IMR-90 (cell line): ENCODE results near the gene BROX. TPM values are rescaled to one million over a fixed set of nuclear protein-coding genes. Genes with fewer than 3 reads are reported as not detected.

Experiments
- ATAC-seq: fragments of 200-7000 bp; cut with Tn5 transposase; 2 replicates; pipeline ENCODE4 v1.9.1; 2020; ENCODE audit warnings: low read depth, mild to moderate bottlenecking, moderate library complexity
- BruUV-seq: library from RNA; stranded (reverse); fragments of 400-500 nt; replicated peaks from 2 replicates; lab custom pipeline; 2021; lab: Mats Ljungman, UMichigan
- CTCF ChIA-PET: fragments of 300-600 bp; formaldehyde crosslinking; extraction: SDS; loops from one replicate; lab custom pipeline; 2021; ENCODE audit warnings: antibody characterized with exemption; lab: Yijun Ruan, JAX
- POLR2A ChIA-PET: fragments of 300-600 bp; sonication (Branson Sonifier 250); formaldehyde crosslinking; loops from one replicate; lab custom pipeline; 2022; ENCODE audit warnings: antibody characterized with exemption; ENCODE audit not compliant: unreplicated experiment; lab: Charles Lee
- DNase-seq: peaks from one replicate; pipeline ENCODE4 v3.0.0; 2013
- H2AFZ ChIP-seq: replicated peaks from 2 replicates; pipeline ENCODE3; 2013; ENCODE audit warnings: low read length, mild to moderate bottlenecking; ENCODE audit not compliant: poor library complexity
- H2AK5ac ChIP-seq: 2 replicates; pipeline ENCODE4 v1.6.1; 2013; ENCODE audit warnings: low read depth, low read length, inconsistent platforms
- H2AK9ac ChIP-seq: replicated peaks from 2 replicates; pipeline ENCODE3; 2013; ENCODE audit warnings: mild to moderate bottlenecking, low read depth, low read length, moderate library complexity; ENCODE audit not compliant: poor library complexity
- H2BK120ac ChIP-seq: 2 replicates; pipeline ENCODE4 v1.6.1; 2013; ENCODE audit warnings: low read depth, low read length, inconsistent platforms
- H2BK15ac ChIP-seq: 3 replicates; pipeline ENCODE4 v1.6.1; 2013; ENCODE audit warnings: low read depth, low read length, inconsistent platforms
- H2BK20ac ChIP-seq: 2 replicates; pipeline ENCODE4 v1.6.1; 2013; ENCODE audit warnings: low read depth, mild to moderate bottlenecking, inconsistent platforms, low read length, moderate library complexity
- H2BK5ac ChIP-seq: 2 replicates; pipeline ENCODE4 v1.6.1; 2013; ENCODE audit warnings: mild to moderate bottlenecking, low read depth, low read length, inconsistent platforms; ENCODE audit not compliant: poor library complexity, severe bottlenecking
- H3K14ac ChIP-seq: replicated peaks from 2 replicates; pipeline ENCODE4 v1.6.1; 2013; ENCODE audit warnings: low read depth, low read length, inconsistent platforms
- H3K18ac ChIP-seq: 2 replicates; pipeline ENCODE4 v1.6.1; 2013; ENCODE audit warnings: low read depth, low read length, control low read depth
- H3K23ac ChIP-seq: 2 replicates; pipeline ENCODE4 v1.6.1; 2013; ENCODE audit warnings: low read depth, low read length, inconsistent platforms
- H3K27ac ChIP-seq: 2 replicates; pipeline ENCODE4 v1.5.1; 2013; ENCODE audit warnings: mild to moderate bottlenecking, control low read depth, low read length; ENCODE audit not compliant: insufficient read depth
- H3K27me3 ChIP-seq: 2 replicates; pipeline ENCODE4 v1.6.1; 2013; ENCODE audit warnings: low read length; ENCODE audit not compliant: control insufficient read depth, insufficient read depth
- H3K36me3 ChIP-seq: 2 replicates; pipeline ENCODE4 v1.6.1; 2013; ENCODE audit warnings: low read length, mixed read lengths; ENCODE audit not compliant: control insufficient read depth, insufficient read depth
- H3K4ac ChIP-seq: 2 replicates; pipeline ENCODE4 v1.6.1; 2013; ENCODE audit warnings: low read depth, low read length, inconsistent platforms
- H3K4me1 ChIP-seq: 2 replicates; pipeline ENCODE4 v1.6.1; 2013; ENCODE audit warnings: low read length, mixed read lengths; ENCODE audit not compliant: control insufficient read depth, insufficient read depth
- H3K4me2 ChIP-seq: 2 replicates; pipeline ENCODE4 v1.6.1; 2013; ENCODE audit warnings: low read depth, mild to moderate bottlenecking, control low read depth, low read length, moderate library complexity
- H3K4me3 ChIP-seq: 2 replicates; pipeline ENCODE4 v1.5.1; 2013; ENCODE audit warnings: low read depth, mild to moderate bottlenecking, control low read depth, low read length, moderate library complexity; ENCODE audit not compliant: insufficient read depth
- H3K56ac ChIP-seq: 2 replicates; pipeline ENCODE4 v1.6.1; 2013; ENCODE audit warnings: low read length, inconsistent platforms; ENCODE audit not compliant: insufficient read depth; ENCODE audit errors: extremely low read depth
- H3K79me1 ChIP-seq, 2 experiments: 2 replicates each; pipeline ENCODE4 v1.6.1; 2013; ENCODE audit warnings: low read length in 2 of 2, inconsistent platforms in 1 of 2, low read depth in 1 of 2
- H3K9ac ChIP-seq: 2 replicates; pipeline ENCODE4 v1.6.1; 2013; ENCODE audit warnings: low read depth, low read length, control low read depth
- H3K9me1 ChIP-seq: 2 replicates; pipeline ENCODE4 v1.6.1; 2013; ENCODE audit warnings: low read length, inconsistent platforms; ENCODE audit not compliant: insufficient read depth
- H3K9me3 ChIP-seq: 2 replicates; pipeline ENCODE4 v1.6.1; 2013; ENCODE audit warnings: low read length; ENCODE audit not compliant: control insufficient read depth, insufficient read depth
- H4K20me1 ChIP-seq: 2 replicates; pipeline ENCODE4 v1.6.1; 2013; ENCODE audit warnings: low read length, inconsistent platforms; ENCODE audit not compliant: insufficient read depth
- H4K5ac ChIP-seq: 2 replicates; pipeline ENCODE4 v1.6.1; 2013; ENCODE audit warnings: mild to moderate bottlenecking, low read depth, low read length, control low read depth
- H4K8ac ChIP-seq, 2 experiments: 2 replicates each; pipeline ENCODE4 v1.6.1; 2013; ENCODE audit warnings: low read depth in 2 of 2, low read length in 2 of 2, control low read depth in 1 of 2, inconsistent platforms in 1 of 2
- H4K91ac ChIP-seq: 2 replicates; pipeline ENCODE4 v1.6.1; 2013; ENCODE audit warnings: low read depth, low read length, inconsistent platforms; ENCODE audit not compliant: insufficient read depth
- BHLHE40 ChIP-seq: fragments of 150-350 bp; IDR thresholded peaks from 2 replicates; pipeline ENCODE4 v1.6.1; 2016; ENCODE audit warnings: mild to moderate bottlenecking, low read depth, low read length
- CEBPB ChIP-seq: IDR thresholded peaks from 2 replicates; pipeline ENCODE4 v1.6.1; 2012; ENCODE audit warnings: low read depth, low read length, improper control_type of control experiment
- CHD1 ChIP-seq: IDR thresholded peaks from 2 replicates; pipeline ENCODE4 v1.6.1; 2012; ENCODE audit warnings: low read depth, low read length, improper control_type of control experiment
- CTCF ChIP-seq: conservative IDR thresholded peaks from 2 replicates; pipeline ENCODE4 v1.5.1; 2012; ENCODE audit warnings: mild to moderate bottlenecking, low read depth, low read length, improper control_type of control experiment
- ELK1 ChIP-seq: fragments of 150-350 bp; IDR thresholded peaks from 2 replicates; pipeline ENCODE4 v1.6.1; 2016; ENCODE audit warnings: low read depth, mild to moderate bottlenecking, low read length, moderate library complexity, borderline replicate concordance
- FOS ChIP-seq: fragments of 150-350 bp; IDR thresholded peaks from 2 replicates; pipeline ENCODE4 v1.6.1; 2016; ENCODE audit warnings: low read depth, low read length
- MAFK ChIP-seq: IDR thresholded peaks from 2 replicates; pipeline ENCODE4 v1.6.1; 2012; ENCODE audit warnings: low read depth, low read length, improper control_type of control experiment
- MAZ ChIP-seq: IDR thresholded peaks from 2 replicates; pipeline ENCODE4 v1.6.1; 2012; ENCODE audit warnings: low read depth, mild to moderate bottlenecking, low read length, improper control_type of control experiment, moderate library complexity, borderline replicate concordance
- MXI1 ChIP-seq: IDR thresholded peaks from 2 replicates; pipeline ENCODE4 v1.6.1; 2012; ENCODE audit warnings: low read depth, mild to moderate bottlenecking, low read length, moderate library complexity, borderline replicate concordance
- NFE2L2 ChIP-seq: fragments of 150-350 bp; IDR thresholded peaks from 2 replicates; pipeline ENCODE4 v1.6.1; 2016; ENCODE audit warnings: low read depth, mild to moderate bottlenecking, low read length
- POLR2A ChIP-seq: IDR thresholded peaks from 2 replicates; pipeline ENCODE4 v1.6.1; 2012; ENCODE audit warnings: mild to moderate bottlenecking, low read depth, low read length
- RAD21 ChIP-seq: IDR thresholded peaks from 2 replicates; pipeline ENCODE4 v1.6.1; 2012; ENCODE audit warnings: low read length, improper control_type of control experiment
- RCOR1 ChIP-seq: IDR thresholded peaks from 2 replicates; pipeline ENCODE4 v1.6.1; 2012; ENCODE audit warnings: mild to moderate bottlenecking, low read length, improper control_type of control experiment; ENCODE audit not compliant: insufficient replicate concordance
- RFX5 ChIP-seq: IDR thresholded peaks from 2 replicates; pipeline ENCODE4 v1.8.0; 2012; ENCODE audit warnings: low read depth, mild to moderate bottlenecking, low read length, moderate library complexity
- SMC3 ChIP-seq: fragments of 150-350 bp; IDR thresholded peaks from 2 replicates; pipeline ENCODE4 v1.6.1; 2016; ENCODE audit warnings: low read depth, mild to moderate bottlenecking, antibody characterized with exemption, low read length, moderate library complexity
- USF2 ChIP-seq: fragments of 150-350 bp; IDR thresholded peaks from 2 replicates; pipeline ENCODE4 v1.6.1; 2017; ENCODE audit warnings: mild to moderate bottlenecking, antibody characterized with exemption, low read length, low read depth
- WGBS, 2 experiments: methylation state at CpG; one replicate each; pipeline versions ENCODE4 v1.1.5 to v1.1.7; 2013; ENCODE audit warnings: missing lambda C conversion rate in 2 of 2; ENCODE audit not compliant: insufficient read length in 1 of 2; ENCODE audit errors: extremely low coverage in 2 of 2; 5-methylcytosine and 5-hydroxymethylcytosine counted together
- dilution Hi-C: fragments of 300-500 bp; cut with HindIII; formaldehyde crosslinking; loops from one replicate; pipeline ENCODE4 v1.14.3; 2018; ENCODE audit warnings: low sequenced_read_pairs; ENCODE audit not compliant: unreplicated experiment
- in situ Hi-C: fragments of 300-500 bp; cut with MboI; formaldehyde crosslinking; loops from 3 replicates; pipeline ENCODE4 v1.14.3; 2019; ENCODE audit warnings: low sequenced_read_pairs, inconsistent platforms, mixed read lengths
- intact Hi-C: fragments of 100-400 bp; cut with micrococcal nuclease; formaldehyde crosslinking; loops from 2 replicates; pipeline ENCODE4 v1.10.0; 2022
- polyA plus RNA-seq, 3 experiments: library from polyadenylated mRNA; depleted of rRNA; stranded (reverse); fragments of >200 nt; gene quantifications; 2 replicates each; pipeline ENCODE4 v1.2.3, GENCODE V29; 2012; ENCODE audit warnings: low replicate concordance in 1 of 3
- total RNA-seq: library from RNA; depleted of rRNA; stranded (reverse); fragments of >200 nt; gene quantifications from 2 replicates; pipeline ENCODE4 v1.2.3, GENCODE V29; 2012

The BROX gene
- total and polyA plus RNA-seq, 2 of the 4 experiments (the other 2 are of a cell fraction): 6.8 to 43.4 TPM

- in situ Hi-C loops: no loop called here
- TF ChIP-seq MXI1 (no peak), ELK1 (no peak), SMC3 (no peak), FOS (no peak), RCOR1 (no peak), RAD21 (no peak), RFX5 (no peak), NFE2L2 (no peak), CTCF (no peak), MAZ (no peak), MAFK (no peak), CEBPB (no peak), CHD1 (no peak), USF2 (no peak), POLR2A (no peak), BHLHE40 (no peak)
- ATAC-seq (no peak), DNase-seq (no peak)
- BruUV-seq: no TSS peak
- Histone ChIP-seq H3K79me1 (no peaks in the 10 kb centered on the region), H3K9me1 (no peaks in the 10 kb centered on the region), H2AK9ac (no peak overlapping the region), H3K4me2 (no peak overlapping the region), H3K27me3 (peaks cover 2% of the 10 kb centered on the region; the same call in 1 of the 2 replicates), H3K4ac (no peak overlapping the region), H2BK5ac (no peak overlapping the region), H3K9ac (no peak overlapping the region), H3K18ac (no peak overlapping the region), H3K4me1 (no peaks in the 10 kb centered on the region), H2BK120ac (no peak overlapping the region), H3K9me3 (no peaks in the 10 kb centered on the region), H3K14ac (no peak overlapping the region), H3K56ac (no peak overlapping the region), H3K23ac (no peak overlapping the region), H4K20me1 (no peaks in the 10 kb centered on the region), H2AK5ac (no peak overlapping the region), H2BK15ac (no peak overlapping the region), H2AFZ (no peak overlapping the region), H2BK20ac (no peak overlapping the region), H4K5ac (no peak overlapping the region), H4K91ac (no peak overlapping the region), H4K8ac (no peak overlapping the region), H3K36me3 (no peaks in the 10 kb centered on the region), H3K4me3 (no peak overlapping the region), H3K27ac (no peak overlapping the region)
- intact Hi-C loops: no loop called here
- POLR2A ChIA-PET: no interaction called here
- WGBS, 2 experiments: no CpG with 5 or more reads among the region's 1 CpG
- dilution Hi-C loops: no loop called here
- CTCF ChIA-PET: no interaction called here
Measured at GRCh38 chr1:222761083-222761482, 48.7 kb downstream of the BROX start.
